Right renal pelvis (tissue), 4 donors: ENCODE results near the gene PODN. TPM values are rescaled to one million over a fixed set of nuclear protein-coding genes. Genes with fewer than 3 reads are reported as not detected.

Experiments
- DNase-seq, 4 donors: peaks; one replicate each; pipeline ENCODE4 v3.0.0-alpha.2; 2013; ENCODE audit warnings: low read depth in 4 of 4, low spot score in 3 of 4, missing footprints in 1 of 4
- polyA plus RNA-seq, 4 donors: library from polyadenylated mRNA; unstranded; fragments of 120-200 nt; gene quantifications; one replicate each; pipeline ENCODE4 v1.2.1, GENCODE V29; 2013; ENCODE audit not compliant: insufficient read length in 4 of 4

PODN gene, protein sequence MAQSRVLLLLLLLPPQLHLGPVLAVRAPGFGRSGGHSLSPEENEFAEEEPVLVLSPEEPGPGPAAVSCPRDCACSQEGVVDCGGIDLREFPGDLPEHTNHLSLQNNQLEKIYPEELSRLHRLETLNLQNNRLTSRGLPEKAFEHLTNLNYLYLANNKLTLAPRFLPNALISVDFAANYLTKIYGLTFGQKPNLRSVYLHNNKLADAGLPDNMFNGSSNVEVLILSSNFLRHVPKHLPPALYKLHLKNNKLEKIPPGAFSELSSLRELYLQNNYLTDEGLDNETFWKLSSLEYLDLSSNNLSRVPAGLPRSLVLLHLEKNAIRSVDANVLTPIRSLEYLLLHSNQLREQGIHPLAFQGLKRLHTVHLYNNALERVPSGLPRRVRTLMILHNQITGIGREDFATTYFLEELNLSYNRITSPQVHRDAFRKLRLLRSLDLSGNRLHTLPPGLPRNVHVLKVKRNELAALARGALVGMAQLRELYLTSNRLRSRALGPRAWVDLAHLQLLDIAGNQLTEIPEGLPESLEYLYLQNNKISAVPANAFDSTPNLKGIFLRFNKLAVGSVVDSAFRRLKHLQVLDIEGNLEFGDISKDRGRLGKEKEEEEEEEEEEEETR
- polyA plus RNA-seq: 1 to 10 TPM; 2.0 to 3.3 (median 2.2) TPM

- DNase-seq: no peak
Measured at GRCh38 chr1:53061859-53062707, at the start of gene PODN. TSS of gene PODN (plus strand) at chr1:53062213. CDS start at chr1:53069856, 7,643 bp downstream.

- peak; percentile 42 to 77 (median 74) for DNase-seq
Measured at GRCh38 chr1:53014791-53015507, 47.1 kb upstream of the PODN start.

- no peak for DNase-seq
Measured at GRCh38 chr1:53015508-53015860, 46.5 kb upstream of the PODN start.

- DNase-seq: no peak
Measured at GRCh38 chr1:53016705-53017104, 45.3 kb upstream of the PODN start.

GRCh38 chr1:53020588-53020987 is 41.4 kb upstream of the PODN start:
- no peak for DNase-seq

DNA sequence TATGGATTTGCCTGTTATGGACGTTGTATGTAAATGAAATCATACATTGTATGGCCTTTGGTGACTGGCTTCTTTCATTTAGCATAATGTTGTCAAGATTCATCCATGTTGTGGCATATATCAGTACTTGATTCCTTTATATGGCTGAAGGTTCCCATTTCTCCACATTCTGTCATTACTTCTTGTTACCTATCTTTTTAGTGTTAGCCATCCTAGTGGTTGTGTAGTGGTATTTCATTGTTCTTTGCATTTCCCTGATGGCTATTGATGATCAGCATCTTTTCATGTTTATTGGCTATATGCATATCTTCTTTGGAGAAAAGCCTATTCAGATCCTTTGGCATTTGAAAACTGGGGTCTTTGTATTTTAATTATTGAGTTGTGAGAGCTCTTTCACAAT is 39.8 kb upstream of the PODN start:
- no peak for DNase-seq

- DNase-seq: no peak
Measured at GRCh38 chr1:53023546-53023945, 38.5 kb upstream of the PODN start.

GRCh38 chr1:53024117-53024516 is 37.9 kb upstream of the PODN start:
- DNase-seq: no peak

DNA sequence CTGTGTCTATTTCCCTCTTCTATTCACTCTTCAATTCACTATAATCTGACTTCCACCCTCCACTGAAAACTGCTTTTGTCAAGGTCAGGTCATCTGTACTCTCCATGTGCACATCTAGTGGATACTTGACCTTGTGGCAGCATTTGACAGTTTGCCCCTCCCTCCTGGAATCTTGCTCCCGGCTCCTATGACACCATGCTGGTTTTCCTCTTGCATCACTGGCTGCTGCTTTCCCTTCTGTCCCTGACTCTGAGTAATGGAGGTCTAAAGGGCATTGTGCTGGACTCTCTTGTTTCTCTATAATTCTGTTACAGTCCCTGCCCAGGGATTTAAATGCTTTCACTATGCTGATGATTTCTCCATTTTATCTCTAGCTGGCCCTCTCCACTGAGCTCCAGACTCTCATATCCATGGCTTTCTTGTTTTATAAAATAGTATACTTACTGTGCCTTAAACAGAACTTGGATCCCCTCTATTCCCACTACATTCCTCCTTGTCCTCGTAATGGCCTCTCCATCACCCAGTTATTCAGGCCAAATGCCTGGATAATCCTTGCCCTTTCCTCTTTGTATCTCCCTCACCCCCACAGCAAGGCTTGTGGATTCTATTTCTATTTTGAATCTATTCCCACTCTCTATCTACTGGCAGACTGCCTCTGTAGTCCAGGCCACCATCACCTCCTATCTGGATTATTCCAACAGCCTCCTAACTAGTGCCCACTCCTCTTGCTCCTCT is 36.8 kb upstream of the PODN start:
- peak in 2 of 4 donors; percentile 39 to 42 for DNase-seq

GRCh38 chr1:53025769-53026112 is 36.3 kb upstream of the PODN start:
- DNase-seq: no peak

DNA sequence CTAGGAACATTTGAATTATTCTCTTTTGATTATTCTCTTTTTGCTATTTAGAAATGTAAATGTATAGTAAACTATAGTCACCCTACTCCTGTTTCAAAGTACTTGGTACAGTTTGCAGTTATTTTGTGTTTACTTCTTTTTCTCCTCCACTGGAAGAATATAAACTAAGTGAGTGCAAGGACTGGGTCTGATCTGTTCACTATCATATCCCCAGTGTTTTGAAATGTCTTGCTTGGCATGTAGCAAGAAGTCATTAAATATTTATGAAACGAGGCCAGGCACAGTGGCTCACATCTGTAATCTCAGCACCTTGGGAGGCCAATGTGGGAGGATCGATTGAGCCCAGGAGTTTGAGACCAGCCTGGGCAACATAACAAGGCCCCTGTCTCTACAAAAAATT is 35.8 kb upstream of the PODN start:
- no peak for DNase-seq

DNA sequence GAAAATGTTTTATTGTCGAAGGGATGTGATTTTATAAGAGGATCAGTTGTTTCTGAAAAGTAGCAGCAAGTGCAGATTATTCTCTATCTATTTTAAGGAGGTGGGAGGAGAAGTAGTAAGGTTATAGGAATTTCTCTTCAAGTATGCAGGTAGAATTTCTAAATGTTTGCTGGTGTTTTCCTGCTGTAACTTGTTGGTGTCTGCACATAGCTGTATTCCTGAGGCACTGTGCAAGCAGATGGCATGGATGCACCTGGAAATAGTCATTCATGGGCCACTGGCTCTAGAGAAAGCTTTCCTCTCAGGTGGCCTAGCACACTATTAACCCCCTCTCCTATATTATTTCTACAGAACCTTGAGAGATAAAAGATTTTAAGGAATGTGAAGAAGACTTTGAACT is 30.3 kb upstream of the PODN start:
- DNase-seq: no peak

DNA sequence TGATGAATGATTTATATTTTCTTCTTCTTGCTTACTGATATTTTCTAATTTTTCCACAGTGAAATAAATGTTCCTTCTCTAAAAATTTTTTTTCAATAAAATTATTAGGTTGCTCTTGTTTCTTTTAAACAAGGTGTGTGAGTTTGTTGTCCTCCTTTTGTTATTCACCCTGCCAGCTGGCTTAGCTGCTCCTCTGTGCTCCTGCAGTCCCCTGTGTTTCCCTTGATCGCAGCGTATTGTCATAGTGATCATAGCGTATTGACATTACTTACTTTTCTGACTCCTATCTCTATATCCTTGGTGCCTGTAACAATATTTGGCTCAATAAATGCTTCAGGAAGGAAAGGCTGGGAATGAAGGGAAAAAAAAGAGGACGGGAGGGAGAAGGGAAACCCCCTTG is 24.9 kb upstream of the PODN start:
- DNase-seq: no peak

- DNase-seq: no peak
Measured at GRCh38 chr1:53038566-53038965, 23.4 kb upstream of the PODN start.

GRCh38 chr1:53043271-53043670 is 18.7 kb upstream of the PODN start:
- no peak for DNase-seq

DNA sequence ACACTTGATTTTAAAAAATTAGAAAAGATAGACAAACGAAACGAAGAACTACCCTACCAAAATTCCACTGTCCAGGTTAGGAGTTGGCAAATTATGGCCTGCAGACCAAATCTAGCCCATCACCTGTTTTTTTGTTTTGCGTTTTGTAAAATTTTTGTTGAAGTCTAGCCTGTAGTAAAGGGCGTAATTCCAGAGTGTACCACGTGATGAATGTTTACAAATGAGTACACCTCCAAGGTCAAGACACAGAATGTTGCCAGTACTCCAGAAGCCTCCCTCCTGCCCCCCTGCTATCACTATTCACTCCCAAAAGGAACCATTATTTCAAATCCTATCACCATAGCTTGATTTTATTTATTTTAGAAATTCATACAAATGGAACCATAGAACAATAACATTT is 17.1 kb upstream of the PODN start:
- DNase-seq: no peak

DNA sequence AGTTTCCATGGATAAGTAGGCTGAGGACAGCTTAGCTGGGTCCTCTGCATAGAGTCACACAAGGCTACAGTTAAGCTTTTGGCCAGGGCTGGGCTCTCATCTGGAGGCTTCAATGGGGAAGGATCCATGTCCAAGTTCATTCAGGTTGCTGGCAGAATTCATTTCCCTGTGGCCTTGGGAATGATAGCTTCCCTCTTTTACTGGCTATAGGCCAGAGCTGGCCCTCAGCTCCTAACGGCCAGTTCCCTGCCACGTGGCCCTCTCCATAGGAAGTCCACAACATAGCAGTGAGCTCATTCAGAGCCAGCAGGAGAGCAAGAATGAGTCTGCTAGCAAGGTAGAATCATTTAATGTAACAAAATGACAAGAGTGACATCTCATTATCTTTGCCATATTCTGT is 15.1 kb upstream of the PODN start:
- DNase-seq: no peak

- no peak for DNase-seq
Measured at GRCh38 chr1:53047737-53048736, 14.0 kb upstream of the PODN start.
